C4-2B (cell line): Measurements from ENCODE around the gene RASGEF1C.
"Not testable (repeated sequence)": the region's sequence is repeated elsewhere in the genome, so short reads cannot be mapped to it uniquely, and the experiment has no call there.

Experiments
- H3K27ac ChIP-seq: fragments of 450-650 bp; 2 replicates; pipeline ENCODE4 v1.5.1; 2017
- CTCF ChIP-seq: fragments of 450-650 bp; conservative IDR thresholded peaks from 2 replicates; pipeline ENCODE4 v1.5.1; 2017; ENCODE audit warnings: mild to moderate bottlenecking
- ZFX ChIP-seq: fragments of 450-650 bp; IDR thresholded peaks from 2 replicates; pipeline ENCODE4 v1.6.1; 2017

The RASGEF1C gene

GRCh38 chr5:180128671-180129261 is 80.2 kb downstream of the RASGEF1C start:
- no peak overlapping the region for H3K27ac ChIP-seq
- TF ChIP-seq ZFX: no peak
- no peak for TF ChIP-seq CTCF

- no peak for TF ChIP-seq ZFX
- no peak for TF ChIP-seq CTCF
- no peak overlapping the region; the same call in 1 of the 2 replicates for H3K27ac ChIP-seq
These were observed 81.0 kb downstream of the RASGEF1C start for GRCh38 chr5:180127682-180128670.

GRCh38 chr5:180126716-180127681 is 82.0 kb downstream of the RASGEF1C start:
- TF ChIP-seq ZFX (no peak), CTCF (peak; percentile 98)
- H3K27ac ChIP-seq: peak overlapping the region; percentile 20

- not testable (repeated sequence) for H3K27ac ChIP-seq
These were observed 82.9 kb downstream of the RASGEF1C start for GRCh38 chr5:180126156-180126555.

GRCh38 chr5:180124662-180125061 is 84.3 kb downstream of the RASGEF1C start:
- H3K27ac ChIP-seq: not testable (repeated sequence)

GRCh38 chr5:180122875-180123274 is 86.1 kb downstream of the RASGEF1C start:
- no peak overlapping the region for H3K27ac ChIP-seq
- no peak for TF ChIP-seq CTCF
- TF ChIP-seq ZFX: no peak

- no peak overlapping the region for H3K27ac ChIP-seq
- TF ChIP-seq ZFX: no peak
- no peak for TF ChIP-seq CTCF
These were observed 87.1 kb downstream of the RASGEF1C start for GRCh38 chr5:180121826-180122413.
